PC-9 (cell line): ENCODE data around the gene LEPR. TPM values are rescaled to one million over a fixed set of nuclear protein-coding genes. Genes with fewer than 3 reads are reported as not detected.

Source experiments
- BruUV-seq: library from RNA; stranded (reverse); fragments of 400-500 nt; replicated peaks from 2 replicates; lab custom pipeline; 2021; lab: Mats Ljungman, UMichigan
- CTCF ChIA-PET: fragments of 300-600 bp; sonication (Branson Sonifier 250); formaldehyde crosslinking; loops from one replicate; lab custom pipeline; 2022; ENCODE audit warnings: antibody characterized with exemption; lab: Charles Lee
- POLR2A ChIA-PET: fragments of 300-600 bp; sonication (Branson Sonifier 250); formaldehyde crosslinking; loops from one replicate; lab custom pipeline; 2022; ENCODE audit warnings: antibody characterized with exemption; ENCODE audit not compliant: unreplicated experiment; lab: Charles Lee
- DNase-seq, 2 experiments: peaks; one replicate each; pipeline versions ENCODE4 v3.0.0 to v3.0.0-alpha.2; 2015 to 2022; ENCODE audit warnings: mixed read lengths in 1 of 2
- H2AFZ ChIP-seq: fragments of 200-600 bp; sonication (generic); 2 replicates; pipeline ENCODE4 v1.8.1; 2017; ENCODE audit warnings: antibody characterized with exemption
- H3F3A ChIP-seq: fragments of 200-600 bp; sonication (generic); 2 replicates; pipeline ENCODE4 v1.8.1; 2017; ENCODE audit warnings: antibody characterized with exemption, mild to moderate bottlenecking, low read depth; ENCODE audit not compliant: insufficient read depth
- H3K27ac ChIP-seq: fragments of 200-600 bp; sonication (generic); 2 replicates; pipeline ENCODE4 v1.6.1; 2016; ENCODE audit warnings: mixed run types
- H3K27me3 ChIP-seq: fragments of 200-600 bp; sonication (generic); 2 replicates; pipeline ENCODE4 v1.6.1; 2016; ENCODE audit warnings: low read depth, mixed run types; ENCODE audit not compliant: insufficient read depth
- H3K36me3 ChIP-seq: fragments of 200-600 bp; sonication (generic); 2 replicates; pipeline ENCODE4 v1.6.1; 2016; ENCODE audit warnings: low read depth, mixed run types
- H3K4me1 ChIP-seq: fragments of 200-600 bp; sonication (generic); replicated peaks from 2 replicates; pipeline ENCODE4 v1.6.1; 2016; ENCODE audit warnings: mixed run types; ENCODE audit not compliant: insufficient read depth
- H3K4me2 ChIP-seq: fragments of 200-600 bp; sonication (generic); 2 replicates; pipeline ENCODE4 v1.6.1; 2017; ENCODE audit warnings: mixed run types
- H3K4me3 ChIP-seq: fragments of 200-600 bp; sonication (generic); 2 replicates; pipeline ENCODE4 v1.6.1; 2016; ENCODE audit warnings: mixed run types
- H3K79me2 ChIP-seq: fragments of 200-600 bp; sonication (generic); 2 replicates; pipeline ENCODE4 v1.6.1; 2017; ENCODE audit warnings: low read depth, mixed run types
- H3K9me2 ChIP-seq: fragments of 200-600 bp; sonication (generic); 2 replicates; pipeline ENCODE4 v1.8.1; 2017; ENCODE audit warnings: mild to moderate bottlenecking; ENCODE audit not compliant: insufficient read depth
- H3K9me3 ChIP-seq: fragments of 200-600 bp; sonication (generic); 2 replicates; pipeline ENCODE4 v1.8.1; 2016; ENCODE audit warnings: low read depth; ENCODE audit not compliant: insufficient read depth
- H4K20me1 ChIP-seq: fragments of 200-600 bp; sonication (generic); 2 replicates; pipeline ENCODE4 v1.8.1; 2017; ENCODE audit not compliant: insufficient read depth
- CTCF ChIP-seq: fragments of 200-600 bp; sonication (generic); conservative IDR thresholded peaks from 2 replicates; pipeline ENCODE4 v1.6.1; 2017; ENCODE audit warnings: mixed run types, antibody characterized with exemption, mild to moderate bottlenecking, moderate library complexity
- EZH2 ChIP-seq: fragments of 200-600 bp; sonication (generic); IDR thresholded peaks from 2 replicates; pipeline ENCODE4 v1.8.0; 2017; ENCODE audit warnings: antibody characterized with exemption, low read depth
- intact Hi-C: fragments of 100-400 bp; cut with micrococcal nuclease; formaldehyde crosslinking; loops from one replicate; pipeline ENCODE4 v1.10.0; 2022; ENCODE audit not compliant: unreplicated experiment
- total RNA-seq: library from RNA; stranded (reverse); gene quantifications from 2 replicates; pipeline ENCODE4 v1.2.3, GENCODE V29; 2021

The LEPR gene
- total RNA-seq, 1 experiment from 2014 or later, result 34.8 TPM

- BruUV-seq, result no TSS peak
Observed at GRCh38 chr1:65421351-65422025, 1.0 kb downstream of the LEPR start.

GRCh38 chr1:65422241-65423203, 2.1 kb downstream of the LEPR start:
- H3F3A ChIP-seq, result peaks cover 34% of the 10 kb centered on the region
- no peaks in the 10 kb centered on the region for H3K9me3 ChIP-seq
- no peaks in the 10 kb centered on the region for H3K27me3 ChIP-seq
- H3K36me3 ChIP-seq, result peaks cover 28% of the 10 kb centered on the region
- TF ChIP-seq EZH2 (no peak), CTCF (no peak)
- H3K79me2 ChIP-seq, result peaks cover 55% of the 10 kb centered on the region
- peak overlapping the region; percentile 69 for H3K4me3 ChIP-seq
- CTCF ChIA-PET, result interaction anchor here (0.7 to 1.0 kb wide), 4 partner anchors 14 to 207 kb away, joined by 3 read pairs; no protein-coding TSS in a partner anchor
- intact Hi-C loops, result loop anchor here (5.0 kb wide), 3 partner anchors 115 to 1080 kb away; partner anchors contain the start of gene DNAJC6
- no peak overlapping the region for H2AFZ ChIP-seq
- no peaks in the 10 kb centered on the region for H3K9me2 ChIP-seq
- peak overlapping the region; percentile 90 for H3K27ac ChIP-seq
- peak overlapping the region; percentile 85 for H3K4me2 ChIP-seq
- no TSS peak for BruUV-seq
- peaks cover 67% of the 10 kb centered on the region for H3K4me1 ChIP-seq
- peak in 1 of 2 experiments; percentile 37 for DNase-seq
- no peaks in the 10 kb centered on the region for H4K20me1 ChIP-seq
- POLR2A ChIA-PET, result interaction anchor here (0.6 to 0.8 kb wide), 2 partner anchors 12 kb away, joined by 7 to 8 read pairs; no protein-coding TSS in a partner anchor

More at GRCh38 chr1:65421351-65422025, 1.0 kb downstream of the LEPR start:
- Histone ChIP-seq H3K79me2 (peaks cover 49% of the 10 kb centered on the region), H2AFZ (peak overlapping the region; percentile 61; the same call in 1 of the 2 replicates), H3K27me3 (no peaks in the 10 kb centered on the region), H3K4me1 (peaks cover 71% of the 10 kb centered on the region), H3K36me3 (peaks cover 18% of the 10 kb centered on the region), H4K20me1 (no peaks in the 10 kb centered on the region), H3K4me2 (peak overlapping the region; percentile 85), H3F3A (peaks cover 34% of the 10 kb centered on the region), H3K27ac (peak overlapping the region; percentile 90), H3K9me2 (no peaks in the 10 kb centered on the region), H3K4me3 (peak overlapping the region; percentile 69), H3K9me3 (no peaks in the 10 kb centered on the region)
- CTCF ChIA-PET, result interaction anchor here (0.8 kb wide), 2 partner anchors 15 to 38 kb away, joined by 3 read pairs; no protein-coding TSS in a partner anchor
- POLR2A ChIA-PET, result interaction anchor here (0.8 kb wide), 1 partner anchor 13 kb away, joined by 8 read pairs; no protein-coding TSS in a partner anchor
- DNase-seq, result no peak
- intact Hi-C loops, result loop anchor here (2.0 to 5.0 kb wide), 6 partner anchors 13 to 1079 kb away; partner anchors contain the start of gene DNAJC6
- TF ChIP-seq CTCF (no peak), EZH2 (no peak)
